OCI-LY3 (cell line): Measurements from ENCODE around the gene CELF5.
"Not testable (repeated sequence)": the region's sequence is repeated elsewhere in the genome, so short reads cannot be mapped to it uniquely, and the experiment has no call there.

Source experiments
- EZH2phosphoT487 ChIP-seq: fragments of 200-600 bp; shearing (Covaris generic); IDR thresholded peaks from 2 replicates; pipeline ENCODE4 v1.6.1; 2018; ENCODE audit warnings: antibody characterized with exemption, mixed run types, low read depth
- TF ChIP-seq, protein P1 (sequence below): fragments of 200-600, 300-600 bp; sonication (generic); IDR thresholded peaks from 2 replicates; pipeline ENCODE4 v1.5.1; 2014; ENCODE audit warnings: antibody characterized with exemption, low read length, low read depth

DNA sequence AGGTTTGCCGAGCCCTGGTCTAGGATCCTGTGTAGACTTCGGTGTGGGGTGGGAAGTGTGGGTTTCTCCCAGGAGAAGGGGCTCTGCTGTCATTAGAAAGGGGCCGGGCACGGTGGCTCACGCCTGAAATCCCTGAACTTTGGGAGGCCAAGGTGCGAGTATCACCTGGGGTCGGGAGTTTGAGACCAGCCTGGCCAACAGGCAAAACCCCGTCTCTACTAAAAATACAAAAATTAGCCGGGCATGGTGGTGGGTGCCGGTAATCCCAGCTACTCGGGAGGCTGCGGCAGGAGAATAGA lies 32.7 kb upstream of the CELF5 start:
- TF ChIP-seq EZH2phosphoT487: not testable (repeated sequence)
- TF ChIP-seq, protein P1, sequence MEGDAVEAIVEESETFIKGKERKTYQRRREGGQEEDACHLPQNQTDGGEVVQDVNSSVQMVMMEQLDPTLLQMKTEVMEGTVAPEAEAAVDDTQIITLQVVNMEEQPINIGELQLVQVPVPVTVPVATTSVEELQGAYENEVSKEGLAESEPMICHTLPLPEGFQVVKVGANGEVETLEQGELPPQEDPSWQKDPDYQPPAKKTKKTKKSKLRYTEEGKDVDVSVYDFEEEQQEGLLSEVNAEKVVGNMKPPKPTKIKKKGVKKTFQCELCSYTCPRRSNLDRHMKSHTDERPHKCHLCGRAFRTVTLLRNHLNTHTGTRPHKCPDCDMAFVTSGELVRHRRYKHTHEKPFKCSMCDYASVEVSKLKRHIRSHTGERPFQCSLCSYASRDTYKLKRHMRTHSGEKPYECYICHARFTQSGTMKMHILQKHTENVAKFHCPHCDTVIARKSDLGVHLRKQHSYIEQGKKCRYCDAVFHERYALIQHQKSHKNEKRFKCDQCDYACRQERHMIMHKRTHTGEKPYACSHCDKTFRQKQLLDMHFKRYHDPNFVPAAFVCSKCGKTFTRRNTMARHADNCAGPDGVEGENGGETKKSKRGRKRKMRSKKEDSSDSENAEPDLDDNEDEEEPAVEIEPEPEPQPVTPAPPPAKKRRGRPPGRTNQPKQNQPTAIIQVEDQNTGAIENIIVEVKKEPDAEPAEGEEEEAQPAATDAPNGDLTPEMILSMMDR: not testable (repeated sequence)
